IMR-90 (cell line): ENCODE results near the gene DPH3. TPM values are rescaled to one million over a fixed set of nuclear protein-coding genes. Genes with fewer than 3 reads are reported as not detected.

Source experiments
- ATAC-seq: fragments of 200-7000 bp; cut with Tn5 transposase; 2 replicates; pipeline ENCODE4 v1.9.1; 2020; ENCODE audit warnings: low read depth, mild to moderate bottlenecking, moderate library complexity
- BruUV-seq: library from RNA; stranded (reverse); fragments of 400-500 nt; replicated peaks from 2 replicates; lab custom pipeline; 2021; lab: Mats Ljungman, UMichigan
- CTCF ChIA-PET: fragments of 300-600 bp; formaldehyde crosslinking; extraction: SDS; loops from one replicate; lab custom pipeline; 2021; ENCODE audit warnings: antibody characterized with exemption; lab: Yijun Ruan, JAX
- POLR2A ChIA-PET: fragments of 300-600 bp; sonication (Branson Sonifier 250); formaldehyde crosslinking; loops from one replicate; lab custom pipeline; 2022; ENCODE audit warnings: antibody characterized with exemption; ENCODE audit not compliant: unreplicated experiment; lab: Charles Lee
- DNase-seq: peaks from one replicate; pipeline ENCODE4 v3.0.0; 2013
- H2AFZ ChIP-seq: replicated peaks from 2 replicates; pipeline ENCODE3; 2013; ENCODE audit warnings: low read length, mild to moderate bottlenecking; ENCODE audit not compliant: poor library complexity
- H2AK5ac ChIP-seq: 2 replicates; pipeline ENCODE4 v1.6.1; 2013; ENCODE audit warnings: low read depth, low read length, inconsistent platforms
- H2AK9ac ChIP-seq: replicated peaks from 2 replicates; pipeline ENCODE3; 2013; ENCODE audit warnings: mild to moderate bottlenecking, low read depth, low read length, moderate library complexity; ENCODE audit not compliant: poor library complexity
- H2BK120ac ChIP-seq: 2 replicates; pipeline ENCODE4 v1.6.1; 2013; ENCODE audit warnings: low read depth, low read length, inconsistent platforms
- H2BK15ac ChIP-seq: 3 replicates; pipeline ENCODE4 v1.6.1; 2013; ENCODE audit warnings: low read depth, low read length, inconsistent platforms
- H2BK20ac ChIP-seq: 2 replicates; pipeline ENCODE4 v1.6.1; 2013; ENCODE audit warnings: low read depth, mild to moderate bottlenecking, inconsistent platforms, low read length, moderate library complexity
- H2BK5ac ChIP-seq: 2 replicates; pipeline ENCODE4 v1.6.1; 2013; ENCODE audit warnings: mild to moderate bottlenecking, low read depth, low read length, inconsistent platforms; ENCODE audit not compliant: poor library complexity, severe bottlenecking
- H3K14ac ChIP-seq: replicated peaks from 2 replicates; pipeline ENCODE4 v1.6.1; 2013; ENCODE audit warnings: low read depth, low read length, inconsistent platforms
- H3K18ac ChIP-seq: 2 replicates; pipeline ENCODE4 v1.6.1; 2013; ENCODE audit warnings: low read depth, low read length, control low read depth
- H3K23ac ChIP-seq: 2 replicates; pipeline ENCODE4 v1.6.1; 2013; ENCODE audit warnings: low read depth, low read length, inconsistent platforms
- H3K27ac ChIP-seq: 2 replicates; pipeline ENCODE4 v1.5.1; 2013; ENCODE audit warnings: mild to moderate bottlenecking, control low read depth, low read length; ENCODE audit not compliant: insufficient read depth
- H3K27me3 ChIP-seq: 2 replicates; pipeline ENCODE4 v1.6.1; 2013; ENCODE audit warnings: low read length; ENCODE audit not compliant: control insufficient read depth, insufficient read depth
- H3K36me3 ChIP-seq: 2 replicates; pipeline ENCODE4 v1.6.1; 2013; ENCODE audit warnings: low read length, mixed read lengths; ENCODE audit not compliant: control insufficient read depth, insufficient read depth
- H3K4ac ChIP-seq: 2 replicates; pipeline ENCODE4 v1.6.1; 2013; ENCODE audit warnings: low read depth, low read length, inconsistent platforms
- H3K4me1 ChIP-seq: 2 replicates; pipeline ENCODE4 v1.6.1; 2013; ENCODE audit warnings: low read length, mixed read lengths; ENCODE audit not compliant: control insufficient read depth, insufficient read depth
- H3K4me2 ChIP-seq: 2 replicates; pipeline ENCODE4 v1.6.1; 2013; ENCODE audit warnings: low read depth, mild to moderate bottlenecking, control low read depth, low read length, moderate library complexity
- H3K4me3 ChIP-seq: 2 replicates; pipeline ENCODE4 v1.5.1; 2013; ENCODE audit warnings: low read depth, mild to moderate bottlenecking, control low read depth, low read length, moderate library complexity; ENCODE audit not compliant: insufficient read depth
- H3K56ac ChIP-seq: 2 replicates; pipeline ENCODE4 v1.6.1; 2013; ENCODE audit warnings: low read length, inconsistent platforms; ENCODE audit not compliant: insufficient read depth; ENCODE audit errors: extremely low read depth
- H3K79me1 ChIP-seq, 2 experiments: 2 replicates each; pipeline ENCODE4 v1.6.1; 2013; ENCODE audit warnings: low read length in 2 of 2, inconsistent platforms in 1 of 2, low read depth in 1 of 2
- H3K9ac ChIP-seq: 2 replicates; pipeline ENCODE4 v1.6.1; 2013; ENCODE audit warnings: low read depth, low read length, control low read depth
- H3K9me1 ChIP-seq: 2 replicates; pipeline ENCODE4 v1.6.1; 2013; ENCODE audit warnings: low read length, inconsistent platforms; ENCODE audit not compliant: insufficient read depth
- H3K9me3 ChIP-seq: 2 replicates; pipeline ENCODE4 v1.6.1; 2013; ENCODE audit warnings: low read length; ENCODE audit not compliant: control insufficient read depth, insufficient read depth
- H4K20me1 ChIP-seq: 2 replicates; pipeline ENCODE4 v1.6.1; 2013; ENCODE audit warnings: low read length, inconsistent platforms; ENCODE audit not compliant: insufficient read depth
- H4K5ac ChIP-seq: 2 replicates; pipeline ENCODE4 v1.6.1; 2013; ENCODE audit warnings: mild to moderate bottlenecking, low read depth, low read length, control low read depth
- H4K8ac ChIP-seq, 2 experiments: 2 replicates each; pipeline ENCODE4 v1.6.1; 2013; ENCODE audit warnings: low read depth in 2 of 2, low read length in 2 of 2, control low read depth in 1 of 2, inconsistent platforms in 1 of 2
- H4K91ac ChIP-seq: 2 replicates; pipeline ENCODE4 v1.6.1; 2013; ENCODE audit warnings: low read depth, low read length, inconsistent platforms; ENCODE audit not compliant: insufficient read depth
- BHLHE40 ChIP-seq: fragments of 150-350 bp; IDR thresholded peaks from 2 replicates; pipeline ENCODE4 v1.6.1; 2016; ENCODE audit warnings: mild to moderate bottlenecking, low read depth, low read length
- CHD1 ChIP-seq: IDR thresholded peaks from 2 replicates; pipeline ENCODE4 v1.6.1; 2012; ENCODE audit warnings: low read depth, low read length, improper control_type of control experiment
- MAZ ChIP-seq: IDR thresholded peaks from 2 replicates; pipeline ENCODE4 v1.6.1; 2012; ENCODE audit warnings: low read depth, mild to moderate bottlenecking, low read length, improper control_type of control experiment, moderate library complexity, borderline replicate concordance
- MXI1 ChIP-seq: IDR thresholded peaks from 2 replicates; pipeline ENCODE4 v1.6.1; 2012; ENCODE audit warnings: low read depth, mild to moderate bottlenecking, low read length, moderate library complexity, borderline replicate concordance
- NFE2L2 ChIP-seq: fragments of 150-350 bp; IDR thresholded peaks from 2 replicates; pipeline ENCODE4 v1.6.1; 2016; ENCODE audit warnings: low read depth, mild to moderate bottlenecking, low read length
- POLR2A ChIP-seq: IDR thresholded peaks from 2 replicates; pipeline ENCODE4 v1.6.1; 2012; ENCODE audit warnings: mild to moderate bottlenecking, low read depth, low read length
- RAD21 ChIP-seq: IDR thresholded peaks from 2 replicates; pipeline ENCODE4 v1.6.1; 2012; ENCODE audit warnings: low read length, improper control_type of control experiment
- RCOR1 ChIP-seq: IDR thresholded peaks from 2 replicates; pipeline ENCODE4 v1.6.1; 2012; ENCODE audit warnings: mild to moderate bottlenecking, low read length, improper control_type of control experiment; ENCODE audit not compliant: insufficient replicate concordance
- RFX5 ChIP-seq: IDR thresholded peaks from 2 replicates; pipeline ENCODE4 v1.8.0; 2012; ENCODE audit warnings: low read depth, mild to moderate bottlenecking, low read length, moderate library complexity
- SMC3 ChIP-seq: fragments of 150-350 bp; IDR thresholded peaks from 2 replicates; pipeline ENCODE4 v1.6.1; 2016; ENCODE audit warnings: low read depth, mild to moderate bottlenecking, antibody characterized with exemption, low read length, moderate library complexity
- USF2 ChIP-seq: fragments of 150-350 bp; IDR thresholded peaks from 2 replicates; pipeline ENCODE4 v1.6.1; 2017; ENCODE audit warnings: mild to moderate bottlenecking, antibody characterized with exemption, low read length, low read depth
- WGBS, 2 experiments: methylation state at CpG; one replicate each; pipeline versions ENCODE4 v1.1.5 to v1.1.7; 2013; ENCODE audit warnings: missing lambda C conversion rate in 2 of 2; ENCODE audit not compliant: insufficient read length in 1 of 2; ENCODE audit errors: extremely low coverage in 2 of 2; 5-methylcytosine and 5-hydroxymethylcytosine counted together
- dilution Hi-C: fragments of 300-500 bp; cut with HindIII; formaldehyde crosslinking; loops from one replicate; pipeline ENCODE4 v1.14.3; 2018; ENCODE audit warnings: low sequenced_read_pairs; ENCODE audit not compliant: unreplicated experiment
- in situ Hi-C: fragments of 300-500 bp; cut with MboI; formaldehyde crosslinking; loops from 3 replicates; pipeline ENCODE4 v1.14.3; 2019; ENCODE audit warnings: low sequenced_read_pairs, inconsistent platforms, mixed read lengths
- intact Hi-C: fragments of 100-400 bp; cut with micrococcal nuclease; formaldehyde crosslinking; loops from 2 replicates; pipeline ENCODE4 v1.10.0; 2022
- polyA plus RNA-seq, 3 experiments: library from polyadenylated mRNA; depleted of rRNA; stranded (reverse); fragments of >200 nt; gene quantifications; 2 replicates each; pipeline ENCODE4 v1.2.3, GENCODE V29; 2012; ENCODE audit warnings: low replicate concordance in 1 of 3
- total RNA-seq: library from RNA; depleted of rRNA; stranded (reverse); fragments of >200 nt; gene quantifications from 2 replicates; pipeline ENCODE4 v1.2.3, GENCODE V29; 2012
- TF ChIP-seq, protein P1 (sequence below): conservative IDR thresholded peaks from 2 replicates; pipeline ENCODE4 v1.5.1; 2012; ENCODE audit warnings: mild to moderate bottlenecking, low read depth, low read length, improper control_type of control experiment
- TF ChIP-seq, protein P2 (sequence below): fragments of 150-350 bp; IDR thresholded peaks from 2 replicates; pipeline ENCODE4 v1.6.1; 2016; ENCODE audit warnings: low read depth, mild to moderate bottlenecking, low read length, moderate library complexity, borderline replicate concordance

The DPH3 gene
- total and polyA plus RNA-seq, 2 of the 4 experiments (the other 2 are of a cell fraction), result 12.9 to 32.1 TPM

DNA sequence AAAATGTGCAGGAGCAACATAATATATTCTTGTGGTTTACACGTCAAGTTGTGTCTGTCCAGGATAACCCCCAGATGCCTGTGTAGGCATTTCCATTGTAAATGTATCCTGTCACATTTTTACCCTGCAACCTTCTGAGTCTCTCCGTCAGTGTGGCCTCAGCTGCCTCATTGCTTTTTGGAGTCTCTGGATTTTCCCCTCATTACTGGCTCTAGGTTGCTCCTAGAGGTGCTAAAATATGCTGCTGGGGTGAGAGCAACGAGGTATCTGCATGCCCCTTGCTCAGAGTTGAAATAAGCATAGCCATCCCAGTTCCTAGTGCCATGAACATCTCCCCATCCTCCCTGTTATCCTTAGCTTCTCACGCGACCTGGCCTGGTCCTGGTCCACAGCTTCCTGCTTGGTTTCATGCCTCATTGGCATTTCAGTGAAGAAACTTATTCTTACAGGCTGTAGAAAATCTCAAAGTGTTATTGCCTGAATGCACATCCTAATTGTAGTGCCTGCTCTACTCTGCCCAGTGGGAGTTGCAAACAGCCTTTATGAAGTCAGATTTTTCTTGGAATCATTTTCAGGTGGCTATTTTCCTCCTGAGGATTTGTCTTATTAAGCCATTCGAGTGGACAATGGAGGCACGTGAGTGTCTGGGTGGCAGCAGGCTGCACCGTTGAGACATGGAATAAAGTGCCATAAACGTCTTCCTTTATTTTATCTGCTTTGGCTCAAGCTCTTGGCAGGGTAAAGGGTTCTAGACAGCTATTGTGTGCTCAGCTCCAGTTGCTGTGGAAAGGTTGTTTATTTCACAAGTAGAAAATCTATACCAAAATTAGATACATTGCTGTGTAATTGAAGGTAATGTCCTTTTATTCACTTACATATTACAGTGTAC, 33.5 kb upstream of the DPH3 start:
- H3K27ac ChIP-seq, result no peak overlapping the region
- H4K20me1 ChIP-seq, result no peaks in the 10 kb centered on the region
- H3K9me1 ChIP-seq, result no peaks in the 10 kb centered on the region; the same call in 1 of the 2 replicates
- H2BK15ac ChIP-seq, result no peak overlapping the region
- no peak overlapping the region for H3K18ac ChIP-seq
- no peak for TF ChIP-seq CHD1
- TF ChIP-seq, protein P1, sequence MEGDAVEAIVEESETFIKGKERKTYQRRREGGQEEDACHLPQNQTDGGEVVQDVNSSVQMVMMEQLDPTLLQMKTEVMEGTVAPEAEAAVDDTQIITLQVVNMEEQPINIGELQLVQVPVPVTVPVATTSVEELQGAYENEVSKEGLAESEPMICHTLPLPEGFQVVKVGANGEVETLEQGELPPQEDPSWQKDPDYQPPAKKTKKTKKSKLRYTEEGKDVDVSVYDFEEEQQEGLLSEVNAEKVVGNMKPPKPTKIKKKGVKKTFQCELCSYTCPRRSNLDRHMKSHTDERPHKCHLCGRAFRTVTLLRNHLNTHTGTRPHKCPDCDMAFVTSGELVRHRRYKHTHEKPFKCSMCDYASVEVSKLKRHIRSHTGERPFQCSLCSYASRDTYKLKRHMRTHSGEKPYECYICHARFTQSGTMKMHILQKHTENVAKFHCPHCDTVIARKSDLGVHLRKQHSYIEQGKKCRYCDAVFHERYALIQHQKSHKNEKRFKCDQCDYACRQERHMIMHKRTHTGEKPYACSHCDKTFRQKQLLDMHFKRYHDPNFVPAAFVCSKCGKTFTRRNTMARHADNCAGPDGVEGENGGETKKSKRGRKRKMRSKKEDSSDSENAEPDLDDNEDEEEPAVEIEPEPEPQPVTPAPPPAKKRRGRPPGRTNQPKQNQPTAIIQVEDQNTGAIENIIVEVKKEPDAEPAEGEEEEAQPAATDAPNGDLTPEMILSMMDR, result no peak
- TF ChIP-seq NFE2L2, result no peak
- no peak for TF ChIP-seq RCOR1
- TF ChIP-seq, protein P2, sequence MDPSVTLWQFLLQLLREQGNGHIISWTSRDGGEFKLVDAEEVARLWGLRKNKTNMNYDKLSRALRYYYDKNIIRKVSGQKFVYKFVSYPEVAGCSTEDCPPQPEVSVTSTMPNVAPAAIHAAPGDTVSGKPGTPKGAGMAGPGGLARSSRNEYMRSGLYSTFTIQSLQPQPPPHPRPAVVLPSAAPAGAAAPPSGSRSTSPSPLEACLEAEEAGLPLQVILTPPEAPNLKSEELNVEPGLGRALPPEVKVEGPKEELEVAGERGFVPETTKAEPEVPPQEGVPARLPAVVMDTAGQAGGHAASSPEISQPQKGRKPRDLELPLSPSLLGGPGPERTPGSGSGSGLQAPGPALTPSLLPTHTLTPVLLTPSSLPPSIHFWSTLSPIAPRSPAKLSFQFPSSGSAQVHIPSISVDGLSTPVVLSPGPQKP, result no peak
- TF ChIP-seq BHLHE40, result no peak
- TF ChIP-seq SMC3, result no peak
- no peak for TF ChIP-seq MAZ
- TF ChIP-seq RAD21, result no peak
- no peak for TF ChIP-seq USF2
- no peak for TF ChIP-seq MXI1
- TF ChIP-seq POLR2A, result no peak
- no peak for TF ChIP-seq RFX5
- DNase-seq, result no peak
- H3K4me2 ChIP-seq, result no peak overlapping the region
- no peaks in the 10 kb centered on the region for H3K9me3 ChIP-seq
- intact Hi-C loops (no loop called here), dilution Hi-C loops (loop anchor here (25.0 kb wide), 1 partner anchor 239 kb away; no protein-coding TSS in a partner anchor), in situ Hi-C loops (loop anchor here (25.0 kb wide), 3 partner anchors 589 to 939 kb away; partner anchors contain the start of gene PLCL2)
- H2AK9ac ChIP-seq, result no peak overlapping the region
- H3K36me3 ChIP-seq, result peaks cover 6% of the 10 kb centered on the region; the same call in 1 of the 2 replicates
- WGBS, 2 experiments, result 92% methylated on average over 2 of the region's 9 CpGs; no CpG with 5 or more reads in 1 of the 2 experiments
- no peak overlapping the region for H2AK5ac ChIP-seq
- no peak overlapping the region for H4K91ac ChIP-seq
- CTCF ChIA-PET, result no interaction called here
- ATAC-seq, result no peak
- H4K8ac ChIP-seq, result no peak overlapping the region
- no peak overlapping the region for H3K14ac ChIP-seq
- no peak overlapping the region for H3K4me3 ChIP-seq
- H3K4me1 ChIP-seq, result peaks cover 2% of the 10 kb centered on the region; the same call in 1 of the 2 replicates
- no peak overlapping the region for H2AFZ ChIP-seq
- H3K9ac ChIP-seq, result no peak overlapping the region
- H2BK120ac ChIP-seq, result no peak overlapping the region
- H3K27me3 ChIP-seq, result no peaks in the 10 kb centered on the region
- no TSS peak for BruUV-seq
- POLR2A ChIA-PET, result no interaction called here
- H3K23ac ChIP-seq, result no peak overlapping the region
- no peak overlapping the region for H3K4ac ChIP-seq
- no peak overlapping the region for H4K5ac ChIP-seq
- no peak overlapping the region for H2BK20ac ChIP-seq
- H3K56ac ChIP-seq, result no peak overlapping the region
- no peaks in the 10 kb centered on the region for H3K79me1 ChIP-seq
- H2BK5ac ChIP-seq, result no peak overlapping the region
